BE2C (cell line): ENCODE measurements around the gene PIM3.

Experiments
- DNase-seq: peaks from one replicate; pipeline ENCODE4 v3.0.0-alpha.2; 2020
- H3K27me3 ChIP-seq: fragments of 250-450 bp; sonication (Bioruptor Pico); 2 replicates; pipeline ENCODE4 v1.5.1; 2020; ENCODE audit warnings: mild to moderate bottlenecking
- H3K36me3 ChIP-seq: fragments of 250-450 bp; sonication (Bioruptor Pico); 2 replicates; pipeline ENCODE4 v1.5.1; 2020; ENCODE audit warnings: mild to moderate bottlenecking
- H3K4me1 ChIP-seq: fragments of 250-450 bp; sonication (Bioruptor Pico); 2 replicates; pipeline ENCODE4 v1.5.1; 2020
- H3K4me3 ChIP-seq: 2 replicates; pipeline ENCODE4 v1.5.1; 2011; ENCODE audit warnings: low read depth, low read length
- H3K9me3 ChIP-seq: fragments of 250-450 bp; sonication (Bioruptor Pico); 2 replicates; pipeline ENCODE4 v1.5.1; 2020
- CTCF ChIP-seq: IDR thresholded peaks from 2 replicates; pipeline ENCODE4 v1.5.1; 2012; ENCODE audit warnings: mild to moderate bottlenecking, low read depth, low read length

PIM3 gene

DNA sequence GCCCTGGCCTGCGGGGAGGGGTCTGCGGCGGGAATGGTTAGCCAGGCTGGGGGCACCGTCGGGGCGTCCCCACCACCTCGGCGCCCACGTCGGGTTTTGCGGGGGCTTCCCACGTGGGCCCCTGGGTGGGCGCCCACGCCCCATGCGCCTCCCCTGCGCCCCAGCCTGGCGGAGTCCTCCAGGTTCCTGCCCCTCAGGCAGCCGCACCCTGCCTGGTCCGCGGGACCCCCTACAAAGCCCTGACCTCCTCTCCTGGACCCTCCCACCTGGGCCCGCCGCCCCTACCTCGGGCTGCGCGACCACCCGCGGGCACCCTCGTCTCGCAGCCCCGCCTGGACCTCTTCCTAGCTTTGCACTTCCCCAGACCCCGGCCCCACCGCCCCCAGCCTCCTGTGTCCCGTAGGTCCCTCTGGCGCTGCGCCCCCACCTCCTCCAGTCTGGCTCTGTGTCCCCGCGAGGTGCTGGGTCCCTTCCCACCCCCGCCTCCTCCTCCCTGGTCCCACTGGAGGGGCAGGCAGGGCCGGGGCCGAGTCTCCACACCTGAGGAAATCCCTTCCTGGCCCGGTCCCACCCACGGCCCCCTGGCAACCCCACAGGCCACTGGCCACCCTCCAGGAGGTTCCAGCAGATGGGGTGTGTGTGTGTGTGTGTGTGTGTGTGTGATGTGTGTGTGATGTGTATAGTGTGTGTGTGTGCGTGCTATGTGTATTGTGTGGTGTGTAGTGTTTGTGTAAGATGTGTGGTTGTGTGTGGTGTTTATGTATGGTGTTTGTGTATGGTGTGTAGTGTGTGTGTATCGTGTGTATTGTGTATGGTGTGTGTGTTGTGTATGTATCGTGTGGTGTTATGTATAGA, 11.8 kb downstream of the PIM3 start:
- peak; percentile 18 for DNase-seq
- Histone ChIP-seq H3K27me3 (no peaks in the 10 kb centered on the region; the same call in 1 of the 2 replicates), H3K36me3 (no peaks in the 10 kb centered on the region), H3K9me3 (no peaks in the 10 kb centered on the region; the same call in 1 of the 2 replicates), H3K4me1 (peaks cover 9% of the 10 kb centered on the region), H3K4me3 (no peak overlapping the region)
- TF ChIP-seq CTCF, result no peak

- no peak for TF ChIP-seq CTCF
- Histone ChIP-seq H3K27me3 (no peaks in the 10 kb centered on the region; the same call in 1 of the 2 replicates), H3K4me3 (no peak overlapping the region), H3K4me1 (peaks cover 8% of the 10 kb centered on the region), H3K36me3 (no peaks in the 10 kb centered on the region), H3K9me3 (no peaks in the 10 kb centered on the region; the same call in 1 of the 2 replicates)
- DNase-seq, result no peak
These were observed 12.7 kb downstream of the PIM3 start for GRCh38 chr22:49973018-49973961.

DNA sequence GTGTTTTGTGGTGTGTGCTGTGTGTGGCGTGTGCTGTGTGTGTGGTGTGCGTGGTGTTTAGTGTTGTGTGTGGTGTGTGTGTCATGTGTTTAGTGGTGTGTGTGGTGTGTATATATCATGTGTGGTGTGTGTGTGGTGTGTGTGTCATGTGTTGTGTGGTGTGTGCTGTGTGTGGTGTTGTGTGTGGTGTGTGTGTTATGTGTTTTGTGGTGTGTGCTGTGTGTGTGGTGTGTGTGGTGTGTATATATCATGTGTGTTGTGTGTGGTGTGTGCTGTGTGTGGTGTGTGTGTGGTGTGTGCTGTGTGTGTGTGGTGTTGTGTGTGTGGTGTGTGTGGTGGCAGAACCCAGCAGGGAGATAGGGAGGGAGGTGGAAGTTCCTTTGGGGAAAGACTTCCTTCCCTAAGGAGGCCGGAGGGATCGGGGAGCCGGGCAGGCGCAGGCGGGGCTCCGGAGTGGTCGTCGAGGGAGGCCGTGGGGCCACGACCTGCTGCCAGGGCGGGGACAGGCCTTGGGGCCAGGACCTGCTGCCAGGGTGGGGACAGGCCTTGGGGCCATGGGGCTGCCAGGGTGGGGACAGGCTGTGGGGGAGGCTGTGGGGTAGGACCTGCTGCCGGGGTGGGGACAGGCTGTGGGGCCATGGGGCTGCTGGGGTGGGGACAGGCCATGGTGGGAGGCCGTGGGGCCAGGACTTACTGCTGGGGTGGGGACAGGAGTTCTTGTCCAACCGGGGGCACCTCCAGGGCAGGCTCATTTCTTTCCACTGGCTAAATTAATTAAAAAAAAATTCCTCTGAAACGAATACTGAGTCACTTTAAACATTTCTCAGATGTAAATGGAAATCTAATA, 15.2 kb downstream of the PIM3 start:
- Histone ChIP-seq H3K4me3 (no peak overlapping the region), H3K4me1 (peaks cover 3% of the 10 kb centered on the region), H3K27me3 (no peaks in the 10 kb centered on the region; the same call in 1 of the 2 replicates), H3K9me3 (no peaks in the 10 kb centered on the region; the same call in 1 of the 2 replicates), H3K36me3 (no peaks in the 10 kb centered on the region)
- peak; percentile 28 for DNase-seq
- TF ChIP-seq CTCF, result no peak

DNA sequence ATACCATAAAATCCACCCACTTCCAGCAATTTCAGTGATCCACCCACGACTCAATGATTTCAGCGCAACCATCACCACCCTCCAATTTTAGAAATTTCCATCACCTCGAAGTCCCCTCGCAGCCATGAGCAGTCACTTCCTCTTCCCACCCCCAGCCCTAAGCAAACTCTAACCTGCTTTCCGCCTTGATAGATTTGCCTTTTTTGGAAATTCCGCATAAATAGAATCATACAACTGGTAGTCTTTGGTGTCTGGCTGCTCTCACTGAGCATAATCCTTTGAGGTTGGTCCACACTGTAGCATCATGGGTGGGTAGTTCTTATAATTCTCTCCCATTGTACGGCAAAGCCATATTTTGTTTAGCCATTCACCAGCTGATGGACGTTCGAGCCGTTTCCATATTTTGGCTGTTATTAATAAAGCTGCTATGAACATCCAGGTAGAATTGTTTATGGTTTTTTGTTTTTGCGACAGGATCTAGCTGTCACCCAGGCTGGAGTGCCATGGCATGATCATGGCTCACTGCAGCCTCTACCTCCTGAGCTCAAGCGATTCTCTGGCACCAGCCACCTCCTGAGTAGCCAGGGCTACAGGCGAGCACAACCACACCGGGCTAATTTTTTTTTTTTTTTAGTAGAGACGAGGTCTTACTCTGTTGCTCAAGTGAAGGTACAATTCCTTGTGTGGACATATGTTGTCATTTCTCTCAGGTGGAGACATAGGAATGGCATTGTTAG, 16.0 kb downstream of the PIM3 start:
- no peak for DNase-seq
- Histone ChIP-seq H3K27me3 (no peaks in the 10 kb centered on the region; the same call in 1 of the 2 replicates), H3K36me3 (no peaks in the 10 kb centered on the region), H3K4me1 (no peaks in the 10 kb centered on the region), H3K4me3 (no peak overlapping the region), H3K9me3 (no peaks in the 10 kb centered on the region; the same call in 1 of the 2 replicates)
- TF ChIP-seq CTCF, result no peak

DNA sequence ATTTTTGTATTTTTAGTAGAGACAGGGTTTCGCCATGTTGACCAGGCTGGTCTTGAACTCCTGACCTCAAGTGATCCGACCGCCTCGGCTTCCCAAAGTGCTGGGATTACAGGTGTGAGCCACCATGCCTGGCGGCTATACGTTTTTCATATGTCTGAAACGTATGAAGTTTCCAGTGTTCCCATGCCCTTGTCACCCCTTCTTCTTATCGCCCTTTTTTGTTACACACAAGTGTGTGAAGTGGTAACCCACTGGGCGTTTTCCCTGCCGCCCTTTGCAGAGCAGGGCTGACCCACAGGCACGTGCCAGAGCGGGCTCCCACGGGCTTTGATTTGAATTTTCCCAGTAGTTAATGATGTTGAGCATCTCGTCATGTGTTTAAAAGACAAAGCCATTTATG, 17.0 kb downstream of the PIM3 start:
- peaks cover 1% of the 10 kb centered on the region for H3K9me3 ChIP-seq
- H3K4me3 ChIP-seq, result no peak overlapping the region
- no peaks in the 10 kb centered on the region for H3K4me1 ChIP-seq
- no peak for DNase-seq
- no peaks in the 10 kb centered on the region for H3K36me3 ChIP-seq
- no peak for TF ChIP-seq CTCF
- no peaks in the 10 kb centered on the region for H3K27me3 ChIP-seq
